ENCODE results near the gene TANGO6.
"Not testable (repeated sequence)": the region's sequence is repeated elsewhere in the genome, so short reads cannot be mapped to it uniquely, and the experiment has no call there.

TANGO6 gene

GRCh38 chr16:68987734-68988457 lies 144.6 kb downstream of the TANGO6 start:
- no peak overlapping the region for H3K9ac ChIP-seq (ENCODE audit: low read length)
- H3K4me1 ChIP-seq (ENCODE audit: control insufficient read depth, insufficient read depth, low read length) = no peaks in the 10 kb centered on the region
- H3K27ac ChIP-seq (ENCODE audit: low read depth, low read length) = no peak overlapping the region
- no peaks in the 10 kb centered on the region for H3K36me3 ChIP-seq (ENCODE audit: control insufficient read depth, insufficient read depth, low read length)
- H3K4me3 ChIP-seq (ENCODE audit: low read length) = no peak overlapping the region
- no peaks in the 10 kb centered on the region for H3K27me3 ChIP-seq (ENCODE audit: control insufficient read depth, insufficient read depth, low read length)

GRCh38 chr16:68990172-68990845 lies 147.0 kb downstream of the TANGO6 start:
- H3K36me3 ChIP-seq (ENCODE audit: control insufficient read depth, insufficient read depth, low read length); H3K27ac ChIP-seq (ENCODE audit: low read depth, low read length); H3K27me3 ChIP-seq (ENCODE audit: control insufficient read depth, insufficient read depth, low read length); H3K9ac ChIP-seq (ENCODE audit: low read length); H3K4me1 ChIP-seq (ENCODE audit: control insufficient read depth, insufficient read depth, low read length); H3K4me3 ChIP-seq (ENCODE audit: low read length): not testable (repeated sequence)

GRCh38 chr16:68991075-68991474 lies 147.7 kb downstream of the TANGO6 start:
- H3K4me1 ChIP-seq (ENCODE audit: control insufficient read depth, insufficient read depth, low read length) = no peaks in the 10 kb centered on the region
- H3K36me3 ChIP-seq (ENCODE audit: control insufficient read depth, insufficient read depth, low read length) = no peaks in the 10 kb centered on the region
- H3K27me3 ChIP-seq (ENCODE audit: control insufficient read depth, insufficient read depth, low read length) = no peaks in the 10 kb centered on the region
- H3K9ac ChIP-seq (ENCODE audit: low read length) = no peak overlapping the region
- H3K4me3 ChIP-seq (ENCODE audit: low read length) = no peak overlapping the region
- H3K27ac ChIP-seq (ENCODE audit: low read depth, low read length) = no peak overlapping the region

- H3K4me1 ChIP-seq (ENCODE audit: control insufficient read depth, insufficient read depth, low read length) = no peaks in the 10 kb centered on the region
- H3K27me3 ChIP-seq (ENCODE audit: control insufficient read depth, insufficient read depth, low read length) = no peaks in the 10 kb centered on the region
- no peak overlapping the region for H3K9ac ChIP-seq (ENCODE audit: low read length)
- H3K27ac ChIP-seq (ENCODE audit: low read depth, low read length) = no peak overlapping the region
- no peak overlapping the region for H3K4me3 ChIP-seq (ENCODE audit: low read length)
- H3K36me3 ChIP-seq (ENCODE audit: control insufficient read depth, insufficient read depth, low read length) = no peaks in the 10 kb centered on the region
Observed at GRCh38 chr16:68992521-68992920, 149.2 kb downstream of the TANGO6 start.

- H3K4me3 ChIP-seq (ENCODE audit: low read length) = no peak overlapping the region
- H3K9ac ChIP-seq (ENCODE audit: low read length) = no peak overlapping the region
- H3K27ac ChIP-seq (ENCODE audit: low read depth, low read length) = no peak overlapping the region
- no peaks in the 10 kb centered on the region for H3K36me3 ChIP-seq (ENCODE audit: control insufficient read depth, insufficient read depth, low read length)
- H3K4me1 ChIP-seq (ENCODE audit: control insufficient read depth, insufficient read depth, low read length) = no peaks in the 10 kb centered on the region
- H3K27me3 ChIP-seq (ENCODE audit: control insufficient read depth, insufficient read depth, low read length) = no peaks in the 10 kb centered on the region
Observed at GRCh38 chr16:68993456-68993855, 150.1 kb downstream of the TANGO6 start.

- Histone ChIP-seq H3K4me3 (ENCODE audit: low read length) (no peak overlapping the region), H3K9ac (ENCODE audit: low read length) (no peak overlapping the region), H3K27ac (ENCODE audit: low read depth, low read length) (no peak overlapping the region)
Observed at GRCh38 chr16:68993885-68994284, 150.6 kb downstream of the TANGO6 start.

GRCh38 chr16:68994324-68994723 lies 151.0 kb downstream of the TANGO6 start:
- Histone ChIP-seq H3K9ac (ENCODE audit: low read length) (no peak overlapping the region), H3K4me1 (ENCODE audit: control insufficient read depth, insufficient read depth, low read length) (no peaks in the 10 kb centered on the region), H3K27me3 (ENCODE audit: control insufficient read depth, insufficient read depth, low read length) (no peaks in the 10 kb centered on the region), H3K36me3 (ENCODE audit: control insufficient read depth, insufficient read depth, low read length) (no peaks in the 10 kb centered on the region), H3K27ac (ENCODE audit: low read depth, low read length) (no peak overlapping the region), H3K4me3 (ENCODE audit: low read length) (no peak overlapping the region)

More at GRCh38 chr16:68993885-68994284, 150.6 kb downstream of the TANGO6 start:
- Histone ChIP-seq H3K27me3 (ENCODE audit: control insufficient read depth, insufficient read depth, low read length) (no peaks in the 10 kb centered on the region), H3K36me3 (ENCODE audit: control insufficient read depth, insufficient read depth, low read length) (no peaks in the 10 kb centered on the region), H3K4me1 (ENCODE audit: control insufficient read depth, insufficient read depth, low read length) (no peaks in the 10 kb centered on the region)

- no peaks in the 10 kb centered on the region for H3K27me3 ChIP-seq (ENCODE audit: control insufficient read depth, insufficient read depth, low read length)
- no peak overlapping the region for H3K4me3 ChIP-seq (ENCODE audit: low read length)
- H3K9ac ChIP-seq (ENCODE audit: low read length) = no peak overlapping the region
- H3K27ac ChIP-seq (ENCODE audit: low read depth, low read length) = no peak overlapping the region
- H3K4me1 ChIP-seq (ENCODE audit: control insufficient read depth, insufficient read depth, low read length) = no peaks in the 10 kb centered on the region
- H3K36me3 ChIP-seq (ENCODE audit: control insufficient read depth, insufficient read depth, low read length) = no peaks in the 10 kb centered on the region
Observed at GRCh38 chr16:68995011-68995504, 151.7 kb downstream of the TANGO6 start.

- H3K36me3 ChIP-seq (ENCODE audit: control insufficient read depth, insufficient read depth, low read length) = no peaks in the 10 kb centered on the region
- no peaks in the 10 kb centered on the region for H3K27me3 ChIP-seq (ENCODE audit: control insufficient read depth, insufficient read depth, low read length)
- no peaks in the 10 kb centered on the region for H3K4me1 ChIP-seq (ENCODE audit: control insufficient read depth, insufficient read depth, low read length)
- H3K9ac ChIP-seq (ENCODE audit: low read length) = no peak overlapping the region
- H3K27ac ChIP-seq (ENCODE audit: low read depth, low read length) = no peak overlapping the region
- no peak overlapping the region for H3K4me3 ChIP-seq (ENCODE audit: low read length)
Observed at GRCh38 chr16:68997564-68997963, 154.2 kb downstream of the TANGO6 start.

GRCh38 chr16:68999114-68999513 lies 155.8 kb downstream of the TANGO6 start:
- H3K27me3 ChIP-seq (ENCODE audit: control insufficient read depth, insufficient read depth, low read length) = no peaks in the 10 kb centered on the region
- no peak overlapping the region for H3K27ac ChIP-seq (ENCODE audit: low read depth, low read length)
- no peaks in the 10 kb centered on the region for H3K4me1 ChIP-seq (ENCODE audit: control insufficient read depth, insufficient read depth, low read length)
- H3K4me3 ChIP-seq (ENCODE audit: low read length) = no peak overlapping the region
- no peaks in the 10 kb centered on the region for H3K36me3 ChIP-seq (ENCODE audit: control insufficient read depth, insufficient read depth, low read length)
- H3K9ac ChIP-seq (ENCODE audit: low read length) = no peak overlapping the region

GRCh38 chr16:69003500-69003899 lies 160.2 kb downstream of the TANGO6 start:
- Histone ChIP-seq H3K27ac (ENCODE audit: low read depth, low read length) (no peak overlapping the region), H3K4me3 (ENCODE audit: low read length) (no peak overlapping the region), H3K9ac (ENCODE audit: low read length) (no peak overlapping the region), H3K4me1 (ENCODE audit: control insufficient read depth, insufficient read depth, low read length) (no peaks in the 10 kb centered on the region), H3K27me3 (ENCODE audit: control insufficient read depth, insufficient read depth, low read length) (no peaks in the 10 kb centered on the region), H3K36me3 (ENCODE audit: control insufficient read depth, insufficient read depth, low read length) (no peaks in the 10 kb centered on the region)

- Histone ChIP-seq H3K4me3 (ENCODE audit: low read length) (no peak overlapping the region), H3K36me3 (ENCODE audit: control insufficient read depth, insufficient read depth, low read length) (no peaks in the 10 kb centered on the region), H3K27ac (ENCODE audit: low read depth, low read length) (no peak overlapping the region), H3K9ac (ENCODE audit: low read length) (no peak overlapping the region), H3K27me3 (ENCODE audit: control insufficient read depth, insufficient read depth, low read length) (no peaks in the 10 kb centered on the region), H3K4me1 (ENCODE audit: control insufficient read depth, insufficient read depth, low read length) (no peaks in the 10 kb centered on the region)
Observed at GRCh38 chr16:69005641-69006355, 162.5 kb downstream of the TANGO6 start.
